Activated naive CD8-positive, alpha-beta T cell treated with anti-CD3 and anti-CD28 coated beads for 36 hours (primary cell): ENCODE measurements around the gene CFAP20DC. TPM values are rescaled to one million over a fixed set of nuclear protein-coding genes. Genes with fewer than 3 reads are reported as not detected.

Source experiments
- DNase-seq: peaks from one replicate; pipeline ENCODE4 v3.0.0; 2021
- H3K27ac Mint-ChIP-seq: one replicate; pipeline ENCODE4 v1.8.0; 2022; ENCODE audit warnings: mild to moderate bottlenecking, moderate library complexity, mixed read lengths
- H3K27me3 Mint-ChIP-seq: one replicate; pipeline ENCODE4 v1.8.0; 2022; ENCODE audit warnings: mild to moderate bottlenecking, mixed read lengths
- H3K36me3 Mint-ChIP-seq: one replicate; pipeline ENCODE4 v1.8.0; 2021; ENCODE audit warnings: mild to moderate bottlenecking, mixed read lengths
- H3K4me1 Mint-ChIP-seq: one replicate; pipeline ENCODE4 v1.8.0; 2021; ENCODE audit warnings: mixed read lengths
- H3K4me3 Mint-ChIP-seq: one replicate; pipeline ENCODE4 v1.8.0; 2022; ENCODE audit warnings: mild to moderate bottlenecking, moderate library complexity, mixed read lengths
- H3K9me3 Mint-ChIP-seq: one replicate; pipeline ENCODE4 v1.8.0; 2022; ENCODE audit warnings: mixed read lengths
- total RNA-seq, 2 experiments: library from RNA; stranded (reverse); gene quantifications; one replicate each; pipeline ENCODE4 v1.2.3, GENCODE V29; 2021

CFAP20DC gene
- total RNA-seq, 2 experiments from 2014 or later: 1.6 to 2.4 TPM

DNA sequence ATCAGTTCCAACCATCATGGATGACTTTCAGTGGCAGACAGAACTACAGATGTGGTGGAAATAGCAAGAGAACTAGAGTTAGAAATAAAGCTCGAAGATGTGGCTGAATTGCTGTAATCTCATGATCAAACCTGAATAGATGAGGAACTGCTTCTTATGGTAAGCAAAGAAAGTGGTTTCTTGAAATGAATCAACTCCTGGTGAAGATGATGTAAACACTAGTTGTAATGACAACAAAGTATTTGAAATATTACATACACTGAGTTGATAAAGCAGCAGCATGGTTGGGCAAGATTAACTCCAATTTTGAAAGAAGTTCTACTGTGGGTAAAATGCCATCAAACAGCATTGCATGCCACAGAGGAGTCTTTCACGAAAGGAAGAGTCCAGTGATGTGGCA lies 251.5 kb downstream of the CFAP20DC start:
- H3K4me1 Mint-ChIP-seq: no peaks in the 10 kb centered on the region
- no peak overlapping the region for H3K27ac Mint-ChIP-seq
- no peak for DNase-seq
- H3K4me3 Mint-ChIP-seq: no peak overlapping the region
- no peaks in the 10 kb centered on the region for H3K9me3 Mint-ChIP-seq
- peaks cover 5% of the 10 kb centered on the region for H3K27me3 Mint-ChIP-seq
- H3K36me3 Mint-ChIP-seq: no peaks in the 10 kb centered on the region

DNA sequence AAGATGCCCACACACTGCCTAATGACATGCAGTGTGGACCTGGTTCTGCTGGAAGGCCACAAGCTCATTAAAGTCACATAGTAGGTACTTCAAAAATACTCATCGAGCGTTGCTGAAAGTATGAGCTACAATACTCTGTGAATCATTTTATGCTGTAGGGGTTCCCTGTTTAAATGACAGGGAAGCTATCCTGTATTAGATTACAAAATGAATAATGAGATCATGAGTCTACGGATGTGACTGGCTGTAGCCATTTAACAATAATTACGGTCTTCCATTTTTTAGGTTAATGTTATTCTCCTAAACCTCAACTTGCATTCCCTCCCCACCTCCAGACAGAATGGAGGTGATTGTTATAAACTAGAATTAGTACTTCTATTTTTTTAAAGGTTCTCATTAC lies 255.1 kb downstream of the CFAP20DC start:
- Mint-ChIP-seq H3K27ac (no peak overlapping the region), H3K4me1 (no peaks in the 10 kb centered on the region), H3K27me3 (peaks cover 8% of the 10 kb centered on the region)

DNA sequence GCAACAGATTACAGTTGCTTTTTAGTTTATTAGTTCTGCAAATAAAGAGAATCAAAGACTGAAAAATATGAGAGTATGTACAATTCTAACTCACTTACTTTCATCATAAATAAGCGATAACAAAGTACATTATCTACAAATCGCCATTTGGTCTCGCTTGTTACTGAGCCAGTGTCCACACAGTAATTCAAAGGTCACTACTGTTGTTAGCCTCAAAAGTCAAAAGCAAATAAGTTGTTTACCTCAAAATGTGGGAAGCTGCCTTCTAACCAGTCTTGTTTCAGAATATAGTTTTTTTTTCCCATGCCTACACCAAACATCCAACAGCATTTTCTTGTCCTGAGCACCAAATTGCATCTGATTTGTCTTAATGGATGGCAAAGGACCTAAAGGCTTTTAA lies 255.9 kb downstream of the CFAP20DC start:
- Mint-ChIP-seq H3K4me3 (no peak overlapping the region), H3K27ac (no peak overlapping the region), H3K36me3 (no peaks in the 10 kb centered on the region), H3K9me3 (no peaks in the 10 kb centered on the region), H3K4me1 (no peaks in the 10 kb centered on the region), H3K27me3 (peaks cover 8% of the 10 kb centered on the region)
- DNase-seq: no peak

More for the DNA sequence above, 255.1 kb downstream of the CFAP20DC start:
- Mint-ChIP-seq H3K36me3 (no peaks in the 10 kb centered on the region), H3K4me3 (no peak overlapping the region), H3K9me3 (no peaks in the 10 kb centered on the region)
- no peak for DNase-seq

DNA sequence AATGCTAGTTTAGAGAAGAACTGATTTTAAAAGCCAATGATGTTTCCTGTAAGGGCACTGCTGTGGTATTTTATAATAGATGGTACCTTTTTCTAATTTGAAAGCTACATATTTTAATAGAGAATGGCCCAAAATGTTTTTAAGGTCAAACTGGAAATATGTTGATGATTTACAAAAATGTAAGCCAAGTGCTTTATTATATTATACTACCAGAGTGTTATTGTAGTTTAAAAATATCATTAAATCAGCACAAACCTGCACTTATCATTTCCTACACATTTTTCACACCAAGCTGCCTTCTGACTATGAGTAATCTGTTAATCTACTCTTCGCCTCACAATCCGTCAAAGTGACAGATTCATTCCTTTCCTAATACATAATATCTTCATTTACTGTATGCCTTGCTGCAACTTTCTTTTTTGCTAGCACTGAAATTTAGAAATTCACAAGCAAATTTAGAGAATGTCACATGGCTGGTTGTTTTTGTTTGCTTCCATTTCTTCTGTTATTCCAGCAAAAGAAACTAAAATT lies 256.8 kb downstream of the CFAP20DC start:
- no peaks in the 10 kb centered on the region for H3K36me3 Mint-ChIP-seq
- no peaks in the 10 kb centered on the region for H3K9me3 Mint-ChIP-seq

DNA sequence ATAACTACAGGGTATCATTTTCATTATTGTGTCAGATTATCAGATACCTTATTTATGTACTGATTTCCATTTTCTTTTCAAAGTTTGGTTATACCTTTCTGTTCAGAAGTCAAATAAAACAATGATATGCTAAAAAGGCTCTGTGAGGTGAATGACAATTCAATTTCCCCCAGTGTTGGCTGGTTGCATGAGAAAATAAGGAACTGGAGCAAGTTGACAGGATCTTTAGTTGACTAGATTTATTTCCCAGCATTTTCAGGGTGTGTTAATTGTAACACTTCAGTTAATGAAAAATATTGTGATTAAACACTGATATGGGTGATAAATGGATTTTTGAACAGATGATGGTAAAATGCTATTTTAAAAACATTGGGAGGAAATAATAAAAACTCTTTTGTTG lies 260.4 kb downstream of the CFAP20DC start:
- Mint-ChIP-seq H3K36me3 (no peaks in the 10 kb centered on the region), H3K4me3 (no peak overlapping the region), H3K9me3 (no peaks in the 10 kb centered on the region), H3K27me3 (peaks cover 6% of the 10 kb centered on the region), H3K27ac (no peak overlapping the region), H3K4me1 (no peaks in the 10 kb centered on the region)
- no peak for DNase-seq

More for the DNA sequence above, 256.8 kb downstream of the CFAP20DC start:
- H3K27me3 Mint-ChIP-seq: peaks cover 8% of the 10 kb centered on the region
- H3K4me1 Mint-ChIP-seq: no peaks in the 10 kb centered on the region
- no peak overlapping the region for H3K27ac Mint-ChIP-seq
- DNase-seq: no peak
- no peak overlapping the region for H3K4me3 Mint-ChIP-seq

DNA sequence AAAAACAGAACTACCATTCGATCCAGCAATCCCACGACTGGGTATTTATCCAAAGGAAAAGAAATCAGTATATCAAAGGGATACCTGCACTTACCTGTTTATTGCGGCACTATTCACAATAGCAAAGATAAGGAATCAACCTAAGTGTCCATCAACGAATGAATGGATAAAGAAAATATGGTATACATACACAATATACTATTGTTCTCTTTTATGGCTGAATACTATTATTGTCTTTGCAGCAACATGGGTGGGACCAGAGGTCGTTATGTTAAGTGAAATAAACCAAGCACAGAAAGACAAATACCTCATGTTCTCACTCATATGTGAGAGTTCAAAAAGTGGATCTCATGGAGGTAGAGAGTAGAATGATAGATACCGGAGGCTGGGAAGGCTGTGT lies 264.9 kb downstream of the CFAP20DC start:
- H3K27me3 Mint-ChIP-seq: peaks cover 6% of the 10 kb centered on the region
- no peaks in the 10 kb centered on the region for H3K4me1 Mint-ChIP-seq
- no peaks in the 10 kb centered on the region for H3K36me3 Mint-ChIP-seq
- peaks cover 10% of the 10 kb centered on the region for H3K9me3 Mint-ChIP-seq
- H3K4me3 Mint-ChIP-seq: no peak overlapping the region
- no peak overlapping the region for H3K27ac Mint-ChIP-seq
- DNase-seq: no peak

DNA sequence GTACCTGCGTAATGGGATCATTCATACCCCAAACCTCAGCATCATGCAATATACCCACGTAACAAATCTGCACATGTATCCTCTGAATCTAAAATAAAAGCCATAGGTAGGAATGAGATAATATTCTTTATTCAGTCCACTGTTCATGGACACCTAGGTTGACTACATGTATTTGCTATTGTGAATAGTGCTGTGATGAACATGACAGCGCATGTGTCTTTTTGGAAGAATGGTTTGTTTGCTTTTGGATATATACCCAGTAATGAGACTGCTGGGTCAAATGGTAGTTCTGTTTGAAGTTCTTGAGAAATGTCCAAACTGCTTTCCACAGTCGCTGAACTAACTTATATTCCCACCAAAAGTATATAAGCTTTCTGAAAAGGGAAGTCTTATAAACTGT lies 265.4 kb downstream of the CFAP20DC start:
- Mint-ChIP-seq H3K4me1 (no peaks in the 10 kb centered on the region), H3K27ac (no peak overlapping the region), H3K27me3 (peaks cover 6% of the 10 kb centered on the region), H3K36me3 (no peaks in the 10 kb centered on the region), H3K9me3 (peaks cover 14% of the 10 kb centered on the region), H3K4me3 (no peak overlapping the region)
- DNase-seq: no peak

DNA sequence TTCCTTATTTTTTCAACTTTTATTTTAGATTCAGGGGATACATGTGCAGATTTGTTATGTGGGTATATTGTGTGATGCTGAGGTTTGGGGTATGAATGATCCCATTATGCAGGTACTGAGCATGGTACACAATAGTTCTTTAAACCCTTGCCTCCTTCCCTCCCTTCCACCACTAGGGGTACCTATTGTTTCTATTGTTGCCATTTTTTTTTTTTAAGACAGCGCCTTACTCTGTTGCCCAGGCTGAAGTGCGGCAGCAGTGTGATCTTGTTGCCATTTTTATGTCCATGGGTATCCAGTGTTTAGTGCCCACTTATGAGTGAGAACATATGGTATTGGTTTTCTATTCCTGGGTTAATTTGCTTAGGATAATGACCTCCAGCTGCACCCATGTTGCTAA lies 266.0 kb downstream of the CFAP20DC start:
- H3K4me3 Mint-ChIP-seq: no peak overlapping the region
- H3K4me1 Mint-ChIP-seq: no peaks in the 10 kb centered on the region
- H3K36me3 Mint-ChIP-seq: no peaks in the 10 kb centered on the region
- H3K27me3 Mint-ChIP-seq: peaks cover 6% of the 10 kb centered on the region
- peaks cover 19% of the 10 kb centered on the region for H3K9me3 Mint-ChIP-seq
- H3K27ac Mint-ChIP-seq: no peak overlapping the region
- no peak for DNase-seq

DNA sequence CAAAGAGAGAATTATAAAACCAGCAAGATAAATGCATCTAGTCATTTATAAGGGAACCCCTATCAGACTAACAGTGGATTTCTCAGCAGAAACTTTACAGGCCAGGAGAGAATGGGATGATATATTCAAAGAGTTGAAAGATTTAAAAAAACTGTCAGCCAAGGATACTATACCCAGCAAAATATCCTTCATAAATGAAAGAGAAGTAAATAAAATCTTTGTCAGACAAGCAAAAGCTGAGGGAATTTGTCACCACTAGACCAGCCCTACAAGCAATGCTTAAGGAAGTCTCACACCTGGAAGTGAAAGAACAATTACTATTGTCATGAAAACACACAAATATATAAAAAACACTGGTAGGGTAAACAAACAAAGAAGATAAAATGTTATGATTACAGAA lies 269.9 kb downstream of the CFAP20DC start:
- Mint-ChIP-seq H3K27ac (no peak overlapping the region), H3K4me3 (no peak overlapping the region), H3K4me1 (no peaks in the 10 kb centered on the region), H3K9me3 (peaks cover 24% of the 10 kb centered on the region), H3K27me3 (peaks cover 6% of the 10 kb centered on the region), H3K36me3 (no peaks in the 10 kb centered on the region)
- no peak for DNase-seq

DNA sequence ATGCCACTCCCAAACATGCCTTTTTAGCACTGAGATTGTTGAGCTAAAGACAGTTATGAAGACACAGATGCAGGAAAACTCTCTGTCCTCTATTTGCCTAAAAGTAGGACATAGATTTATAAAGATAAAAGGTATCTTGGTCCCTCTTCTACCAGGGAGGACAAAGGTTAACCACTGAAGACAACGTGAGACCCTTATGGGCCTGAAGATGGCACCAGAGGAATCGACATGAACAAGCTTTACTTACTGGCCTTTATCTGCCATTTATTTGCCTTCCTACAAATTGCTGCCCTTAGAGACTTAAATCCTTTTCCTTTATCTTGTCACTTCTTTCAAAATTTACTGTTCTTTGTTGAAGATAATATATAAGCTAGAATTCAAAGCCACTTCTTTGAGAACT lies 273.6 kb downstream of the CFAP20DC start:
- Mint-ChIP-seq H3K4me3 (no peak overlapping the region), H3K36me3 (no peaks in the 10 kb centered on the region), H3K27me3 (no peaks in the 10 kb centered on the region)

DNA sequence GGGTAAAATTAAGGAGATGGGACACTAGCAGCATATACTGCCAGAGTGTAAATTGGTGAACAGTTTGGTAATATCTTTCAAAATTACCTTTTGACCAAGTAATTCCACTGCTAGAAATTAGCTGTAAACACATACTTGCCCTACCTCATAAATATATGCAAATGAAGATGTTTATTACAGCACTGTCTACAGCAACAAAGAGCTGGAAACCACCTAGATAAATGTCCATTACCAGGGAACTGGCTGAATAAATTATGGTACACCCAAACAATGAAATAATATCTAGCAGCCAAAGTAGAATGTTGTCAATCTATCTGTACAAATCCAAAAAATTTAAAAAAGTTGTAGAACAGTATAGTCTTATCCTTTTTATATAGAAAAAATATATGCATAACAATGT lies 277.4 kb downstream of the CFAP20DC start:
- Mint-ChIP-seq H3K27me3 (peaks cover 3% of the 10 kb centered on the region), H3K4me3 (no peak overlapping the region), H3K27ac (no peak overlapping the region), H3K9me3 (peaks cover 1% of the 10 kb centered on the region), H3K4me1 (no peaks in the 10 kb centered on the region), H3K36me3 (no peaks in the 10 kb centered on the region)
- DNase-seq: no peak

More for the DNA sequence above, 273.6 kb downstream of the CFAP20DC start:
- no peaks in the 10 kb centered on the region for H3K4me1 Mint-ChIP-seq
- DNase-seq: no peak
- H3K27ac Mint-ChIP-seq: no peak overlapping the region
- peaks cover 19% of the 10 kb centered on the region for H3K9me3 Mint-ChIP-seq

DNA sequence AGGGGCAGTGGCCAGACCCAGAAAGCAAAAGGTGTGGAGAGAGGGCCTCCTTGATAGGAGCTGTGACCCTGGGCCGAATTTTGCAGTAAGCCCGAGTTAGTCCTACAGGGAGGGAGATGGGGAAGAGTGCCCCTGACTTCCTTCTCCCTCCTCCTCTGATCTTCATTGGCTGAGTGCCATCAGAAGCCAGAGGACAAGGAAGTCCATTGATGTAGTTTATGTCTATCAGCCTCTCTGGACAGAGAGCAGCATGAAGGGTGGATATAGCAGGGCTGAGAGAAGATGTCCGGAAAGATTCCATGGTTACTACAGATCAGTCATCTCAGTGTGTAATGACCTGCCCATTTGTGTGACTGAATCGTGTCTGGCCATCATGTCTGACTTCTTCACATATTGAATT lies 280.8 kb downstream of the CFAP20DC start:
- Mint-ChIP-seq H3K4me3 (no peak overlapping the region), H3K4me1 (no peaks in the 10 kb centered on the region), H3K27me3 (peaks cover 3% of the 10 kb centered on the region), H3K9me3 (peaks cover 1% of the 10 kb centered on the region), H3K27ac (no peak overlapping the region), H3K36me3 (no peaks in the 10 kb centered on the region)
- no peak for DNase-seq

DNA sequence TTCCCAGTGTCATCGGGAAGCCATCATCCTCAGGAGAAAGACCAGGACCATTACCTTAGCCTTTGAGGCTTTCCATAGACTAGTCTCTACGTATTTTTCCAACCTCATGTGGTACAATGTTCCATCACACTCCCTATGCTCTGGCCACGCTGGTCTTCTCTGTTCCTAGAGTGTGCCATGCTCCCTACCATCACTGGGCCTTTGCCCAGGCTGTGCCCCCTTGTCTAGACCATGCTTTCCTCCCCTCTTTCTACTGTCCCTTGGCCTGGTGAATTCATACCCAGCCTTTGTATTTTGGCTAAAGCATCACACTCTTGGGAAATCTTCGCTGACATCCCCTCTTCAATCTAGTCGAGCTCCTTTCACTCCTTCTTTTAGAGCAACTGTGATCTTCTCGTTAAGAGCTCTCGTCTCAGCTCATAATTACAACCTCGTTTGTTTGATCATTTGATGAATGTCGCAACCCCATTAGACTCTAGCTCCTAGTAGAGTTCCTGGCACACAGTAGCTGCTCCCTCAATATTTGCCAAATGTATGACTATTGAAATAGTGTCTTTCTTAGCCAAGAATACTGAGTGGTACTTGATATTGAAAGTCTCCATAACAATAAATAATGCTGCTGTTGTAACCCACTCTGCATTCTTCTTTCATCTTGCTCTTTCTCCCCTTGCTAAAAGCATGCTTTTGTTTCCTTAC lies 283.1 kb downstream of the CFAP20DC start:
- peaks cover 3% of the 10 kb centered on the region for H3K9me3 Mint-ChIP-seq
- peaks cover 3% of the 10 kb centered on the region for H3K27me3 Mint-ChIP-seq
- H3K4me3 Mint-ChIP-seq: no peak overlapping the region
- no peak overlapping the region for H3K27ac Mint-ChIP-seq
- no peaks in the 10 kb centered on the region for H3K4me1 Mint-ChIP-seq
- H3K36me3 Mint-ChIP-seq: no peaks in the 10 kb centered on the region
- no peak for DNase-seq

DNA sequence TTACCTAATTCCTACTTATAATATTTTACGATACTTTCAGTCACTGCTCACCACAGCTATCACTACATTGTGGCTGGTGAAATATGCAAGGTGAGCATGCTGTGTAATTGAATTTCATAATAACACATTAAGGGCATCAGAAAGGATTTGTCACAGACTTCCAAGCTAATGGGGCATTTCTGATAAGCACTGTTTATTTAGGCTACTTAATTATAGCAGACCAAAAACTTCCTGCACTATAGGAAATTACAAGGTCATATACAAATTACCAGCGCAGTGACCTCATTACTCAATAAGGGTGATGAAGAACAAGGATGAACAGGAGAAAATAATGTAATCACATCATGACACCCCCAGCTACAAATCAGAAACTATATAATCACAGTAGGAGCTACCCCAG lies 294.7 kb downstream of the CFAP20DC start:
- Mint-ChIP-seq H3K27me3 (peaks cover 6% of the 10 kb centered on the region), H3K36me3 (no peaks in the 10 kb centered on the region), H3K4me1 (no peaks in the 10 kb centered on the region), H3K27ac (no peak overlapping the region), H3K4me3 (no peak overlapping the region), H3K9me3 (no peaks in the 10 kb centered on the region)
- DNase-seq: no peak

DNA sequence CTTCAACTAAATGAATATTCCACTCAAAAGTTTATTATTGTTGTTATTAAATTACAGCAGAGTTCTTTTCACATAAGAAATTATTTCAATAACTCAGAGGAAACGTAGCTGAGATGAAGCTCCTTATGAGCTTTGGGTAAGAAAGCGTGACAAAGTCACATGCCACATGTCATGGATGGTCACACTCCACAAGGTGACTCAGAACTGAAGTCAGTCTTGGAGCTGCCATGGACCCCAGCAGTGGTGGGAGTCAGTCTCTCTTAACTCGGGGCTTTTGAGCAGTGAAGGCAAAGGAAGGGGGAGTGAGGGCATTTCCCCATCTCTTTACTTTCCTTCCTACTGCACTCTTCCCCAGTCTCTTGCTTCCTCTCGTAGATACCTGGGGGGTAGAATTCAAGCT lies 295.8 kb downstream of the CFAP20DC start:
- H3K36me3 Mint-ChIP-seq: no peaks in the 10 kb centered on the region
- H3K9me3 Mint-ChIP-seq: no peaks in the 10 kb centered on the region
- no peaks in the 10 kb centered on the region for H3K4me1 Mint-ChIP-seq
- peaks cover 6% of the 10 kb centered on the region for H3K27me3 Mint-ChIP-seq
- no peak overlapping the region for H3K4me3 Mint-ChIP-seq
- DNase-seq: no peak
- H3K27ac Mint-ChIP-seq: no peak overlapping the region

DNA sequence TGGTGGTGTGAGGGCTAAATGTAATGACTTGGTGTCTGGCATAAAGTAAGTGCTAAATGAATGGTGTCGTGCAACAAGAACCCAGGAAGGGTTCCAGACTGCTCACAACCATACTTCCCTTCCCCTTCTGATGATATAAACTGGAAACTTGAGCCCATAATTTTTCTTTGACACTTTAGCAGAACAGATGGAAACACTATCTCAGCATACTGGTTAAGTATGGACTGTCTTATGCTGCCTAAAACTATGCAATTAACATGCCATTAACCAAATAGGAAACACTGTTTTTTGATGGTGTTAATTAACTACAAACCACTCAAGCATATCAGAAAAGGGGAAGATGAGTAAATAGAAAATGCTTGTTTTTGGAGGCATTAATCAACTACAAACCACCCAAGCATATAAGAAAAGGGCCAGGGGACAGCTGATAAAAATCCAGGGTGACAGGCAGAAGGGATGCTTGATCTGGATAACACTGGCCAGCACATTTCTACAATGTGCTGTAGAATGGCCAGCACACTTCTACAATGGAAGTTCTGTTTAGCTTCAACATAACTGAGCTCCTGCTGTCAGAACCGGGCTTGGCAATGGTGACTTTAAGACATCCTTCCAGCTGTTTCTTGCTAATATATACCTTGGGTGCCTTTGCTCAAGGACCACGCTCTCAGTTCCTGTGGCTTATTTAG lies 297.8 kb downstream of the CFAP20DC start:
- no peaks in the 10 kb centered on the region for H3K9me3 Mint-ChIP-seq
- no peaks in the 10 kb centered on the region for H3K36me3 Mint-ChIP-seq
- DNase-seq: no peak
- H3K27me3 Mint-ChIP-seq: peaks cover 6% of the 10 kb centered on the region
- no peak overlapping the region for H3K27ac Mint-ChIP-seq
- no peaks in the 10 kb centered on the region for H3K4me1 Mint-ChIP-seq
- no peak overlapping the region for H3K4me3 Mint-ChIP-seq
